Measurements from ENCODE around the gene C10orf71.

Gene C10orf71

DNA sequence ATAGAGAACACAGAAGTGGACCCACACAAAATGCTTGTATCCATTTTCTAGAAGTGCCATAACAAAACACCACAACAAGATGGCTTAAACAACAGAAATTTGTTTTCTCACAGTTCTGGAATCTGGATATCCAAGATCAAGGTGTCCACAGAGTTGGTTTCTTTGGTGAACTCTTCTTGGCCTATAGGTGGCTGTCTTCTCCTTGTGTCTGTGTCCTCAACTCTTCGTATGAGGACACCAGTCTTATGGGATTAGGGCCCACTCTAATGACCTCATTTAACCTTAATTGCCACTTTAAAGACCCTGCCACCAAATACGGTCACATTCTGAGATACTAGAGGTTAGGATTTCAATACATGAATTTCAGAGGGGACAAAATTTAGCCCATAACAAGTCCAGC is 30.8 kb upstream of the C10orf71 start:
- peaks cover 41% of the 10 kb centered on the region for H3K4me1 Mint-ChIP-seq (ENCODE audit: low read depth)
- H3K9me3 Mint-ChIP-seq: peaks cover 33% of the 10 kb centered on the region

DNA sequence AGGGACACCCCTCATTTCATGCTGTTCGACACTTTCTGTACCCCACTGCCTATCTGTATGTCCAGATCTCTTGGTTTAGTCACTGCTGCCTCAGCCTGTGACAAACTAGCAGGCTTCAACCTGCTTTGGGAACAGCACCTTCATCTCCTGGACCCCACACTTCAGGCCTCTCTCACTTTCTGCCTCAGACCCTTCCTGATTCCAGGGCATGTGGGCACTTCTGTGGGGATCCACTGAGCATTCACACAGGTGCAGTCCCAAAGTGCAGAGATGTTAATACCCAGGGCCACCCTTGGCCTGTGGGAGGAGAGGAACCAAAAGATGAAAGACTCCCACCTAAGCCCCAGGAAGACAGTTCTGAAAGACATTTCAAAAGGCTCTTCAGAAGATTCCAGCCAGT is 29.4 kb upstream of the C10orf71 start:
- H3K27ac Mint-ChIP-seq: no peak overlapping the region
- H3K4me3 Mint-ChIP-seq: no peak overlapping the region
- peaks cover 39% of the 10 kb centered on the region for H3K4me1 Mint-ChIP-seq (ENCODE audit: low read depth)
- intact Hi-C loops (cut with micrococcal nuclease): no loop called here
- H3K27me3 Mint-ChIP-seq: peaks cover 11% of the 10 kb centered on the region
- peaks cover 32% of the 10 kb centered on the region for H3K9me3 Mint-ChIP-seq
- peaks cover 22% of the 10 kb centered on the region for H3K36me3 Mint-ChIP-seq (ENCODE audit: low read depth)

More for the DNA sequence above, 30.8 kb upstream of the C10orf71 start:
- Mint-ChIP-seq H3K27ac (no peak overlapping the region), H3K4me3 (no peak overlapping the region), H3K36me3 (ENCODE audit: low read depth) (peaks cover 22% of the 10 kb centered on the region), H3K27me3 (peaks cover 11% of the 10 kb centered on the region)
- intact Hi-C loops (cut with micrococcal nuclease): no loop called here

DNA sequence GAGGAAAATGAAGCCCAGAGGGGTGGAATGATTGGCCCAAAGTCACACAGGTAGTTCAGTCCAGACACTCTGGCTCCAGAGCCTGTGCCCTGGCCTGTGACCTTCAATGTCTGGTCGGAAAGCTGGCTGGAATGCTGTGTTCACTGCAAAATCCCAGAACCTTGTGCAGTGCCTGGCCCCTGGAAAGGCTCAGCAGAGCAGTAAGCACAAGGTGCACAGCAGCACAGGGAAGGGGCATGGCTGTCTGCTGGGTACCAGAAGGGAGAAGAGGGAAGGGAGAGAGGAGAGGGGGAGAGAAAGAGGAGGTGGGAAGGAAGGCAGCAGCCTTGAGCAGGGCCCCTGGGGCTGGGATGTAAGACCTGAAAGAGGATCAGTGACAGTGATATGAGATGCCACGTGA is 28.4 kb upstream of the C10orf71 start:
- intact Hi-C loops (cut with micrococcal nuclease): no loop called here
- H3K27me3 Mint-ChIP-seq: peaks cover 11% of the 10 kb centered on the region
- H3K4me3 Mint-ChIP-seq: no peak overlapping the region
- peak overlapping the region; percentile 80 for H3K27ac Mint-ChIP-seq
- peaks cover 14% of the 10 kb centered on the region for H3K36me3 Mint-ChIP-seq (ENCODE audit: low read depth)
- peaks cover 22% of the 10 kb centered on the region for H3K9me3 Mint-ChIP-seq
- H3K4me1 Mint-ChIP-seq (ENCODE audit: low read depth): peaks cover 41% of the 10 kb centered on the region

DNA sequence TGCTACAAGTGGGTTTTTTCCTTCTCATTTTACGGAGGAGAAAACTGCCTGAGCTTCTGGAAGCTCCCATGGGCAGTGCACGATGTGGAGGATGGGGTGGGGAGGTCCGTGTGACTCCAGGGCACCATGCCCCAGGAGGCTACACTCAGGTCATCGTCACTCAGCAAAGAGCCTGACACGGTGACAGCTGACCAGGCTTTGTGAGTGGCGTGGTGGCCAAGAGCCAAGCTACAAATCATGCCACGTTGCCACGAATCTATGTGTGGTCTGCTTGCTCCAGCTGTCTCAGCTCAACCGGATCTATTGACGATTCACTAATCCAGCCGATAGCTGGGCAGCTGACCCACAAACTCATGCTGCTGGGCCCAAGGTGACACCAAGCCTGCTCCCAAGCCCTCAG is 27.6 kb upstream of the C10orf71 start:
- Mint-ChIP-seq H3K4me3 (no peak overlapping the region), H3K4me1 (ENCODE audit: low read depth) (peaks cover 48% of the 10 kb centered on the region), H3K27me3 (peaks cover 11% of the 10 kb centered on the region), H3K27ac (peak overlapping the region; percentile 80), H3K36me3 (ENCODE audit: low read depth) (peaks cover 6% of the 10 kb centered on the region), H3K9me3 (peaks cover 14% of the 10 kb centered on the region)
- intact Hi-C loops (cut with micrococcal nuclease): no loop called here

DNA sequence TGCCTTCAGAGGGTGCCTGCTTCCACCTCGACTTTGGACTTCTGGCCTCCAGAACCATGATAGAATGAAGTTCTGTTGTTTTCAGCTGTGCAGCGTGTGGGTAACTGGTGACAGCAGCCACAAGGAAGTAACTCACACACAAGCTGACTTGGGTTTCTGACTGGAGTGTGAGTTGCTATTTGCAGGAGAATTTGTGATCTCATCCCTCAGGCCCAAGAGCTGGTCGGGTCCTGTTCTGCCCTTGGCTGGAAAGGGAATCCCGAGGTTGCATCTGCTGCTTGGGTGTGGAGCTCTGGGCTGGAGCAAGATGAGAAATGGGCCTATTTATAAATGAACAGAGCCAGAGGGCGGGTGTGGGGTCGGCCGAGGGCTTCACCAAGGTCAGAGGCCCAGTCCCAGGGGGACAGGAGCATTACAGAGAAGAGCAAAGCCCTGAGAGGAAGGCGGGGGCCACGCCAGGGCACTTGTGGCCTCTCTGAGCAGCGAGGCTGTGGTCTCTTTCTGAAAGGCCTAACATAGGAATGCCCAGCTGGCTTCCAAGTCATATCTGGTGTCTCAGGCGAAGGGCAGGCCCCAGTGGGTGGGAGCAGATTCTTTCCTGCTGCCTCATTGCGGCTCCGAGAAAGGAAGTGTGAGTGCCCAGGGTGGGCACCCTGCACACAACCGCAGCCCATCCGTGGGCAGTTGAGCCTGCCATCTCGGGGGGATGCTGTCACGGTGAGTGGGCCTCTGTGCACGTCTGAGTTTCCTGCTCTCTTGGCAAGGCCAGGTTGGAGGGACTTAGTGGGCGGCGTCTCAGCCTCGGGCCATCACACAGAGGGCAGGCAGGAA is 26.5 kb upstream of the C10orf71 start:
- H3K36me3 Mint-ChIP-seq (ENCODE audit: low read depth): peaks cover under 1% of the 10 kb centered on the region
- peaks cover 60% of the 10 kb centered on the region for H3K4me1 Mint-ChIP-seq (ENCODE audit: low read depth)
- peak overlapping the region; percentile 44 for H3K4me3 Mint-ChIP-seq
- intact Hi-C loops (cut with micrococcal nuclease): no loop called here
- H3K27me3 Mint-ChIP-seq: peaks cover 11% of the 10 kb centered on the region
- peaks cover 5% of the 10 kb centered on the region for H3K9me3 Mint-ChIP-seq
- peak overlapping the region; percentile 95 for H3K27ac Mint-ChIP-seq

DNA sequence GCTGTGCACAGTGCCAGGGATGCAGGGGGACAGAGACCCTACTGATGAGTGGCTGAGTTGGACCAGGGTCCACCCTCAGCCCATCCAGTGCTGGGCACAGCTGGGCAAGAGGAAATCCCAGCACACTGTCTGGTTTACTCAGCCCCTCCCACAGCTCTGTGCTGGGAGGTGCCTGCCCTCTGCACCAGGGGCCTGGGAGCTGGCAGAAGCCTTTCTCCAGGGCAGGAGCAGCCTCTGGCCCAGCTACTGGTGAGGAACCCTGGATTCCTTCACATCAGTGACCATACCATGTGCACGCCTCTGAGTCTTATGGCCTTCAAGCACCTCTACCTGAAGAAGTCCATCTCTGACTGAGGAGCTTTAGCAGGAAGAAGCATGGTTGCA is 25.9 kb upstream of the C10orf71 start:
- H3K4me3 Mint-ChIP-seq: peak overlapping the region; percentile 44
- peaks cover 11% of the 10 kb centered on the region for H3K27me3 Mint-ChIP-seq
- intact Hi-C loops (cut with micrococcal nuclease): no loop called here
- no peaks in the 10 kb centered on the region for H3K9me3 Mint-ChIP-seq
- H3K36me3 Mint-ChIP-seq (ENCODE audit: low read depth): no peaks in the 10 kb centered on the region
- H3K27ac Mint-ChIP-seq: peak overlapping the region; percentile 95
- peaks cover 66% of the 10 kb centered on the region for H3K4me1 Mint-ChIP-seq (ENCODE audit: low read depth)

DNA sequence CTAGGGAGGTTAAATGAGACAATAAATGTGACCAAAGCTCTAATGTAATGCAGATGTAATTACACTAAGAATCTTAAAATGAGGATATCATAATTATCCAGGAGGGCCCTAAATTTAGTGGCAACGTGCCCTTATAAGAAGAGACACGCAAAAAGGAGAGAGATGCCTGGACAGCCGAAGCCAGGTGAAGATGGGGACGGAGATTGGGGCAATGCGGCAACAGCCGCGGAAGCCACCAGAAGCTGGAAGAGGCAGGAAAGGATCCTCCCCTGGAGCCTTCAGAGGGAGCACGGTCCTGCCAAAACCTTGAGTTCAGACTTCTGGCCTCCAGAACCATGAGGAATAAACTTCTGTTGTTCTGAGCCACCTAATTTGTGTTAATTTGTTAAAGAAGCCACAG is 25.3 kb upstream of the C10orf71 start:
- no peaks in the 10 kb centered on the region for H3K36me3 Mint-ChIP-seq (ENCODE audit: low read depth)
- peak overlapping the region; percentile 95 for H3K27ac Mint-ChIP-seq
- H3K4me3 Mint-ChIP-seq: no peak overlapping the region
- peaks cover 71% of the 10 kb centered on the region for H3K4me1 Mint-ChIP-seq (ENCODE audit: low read depth)
- H3K9me3 Mint-ChIP-seq: no peaks in the 10 kb centered on the region
- H3K27me3 Mint-ChIP-seq: peaks cover 11% of the 10 kb centered on the region
- intact Hi-C loops (cut with micrococcal nuclease): no loop called here

DNA sequence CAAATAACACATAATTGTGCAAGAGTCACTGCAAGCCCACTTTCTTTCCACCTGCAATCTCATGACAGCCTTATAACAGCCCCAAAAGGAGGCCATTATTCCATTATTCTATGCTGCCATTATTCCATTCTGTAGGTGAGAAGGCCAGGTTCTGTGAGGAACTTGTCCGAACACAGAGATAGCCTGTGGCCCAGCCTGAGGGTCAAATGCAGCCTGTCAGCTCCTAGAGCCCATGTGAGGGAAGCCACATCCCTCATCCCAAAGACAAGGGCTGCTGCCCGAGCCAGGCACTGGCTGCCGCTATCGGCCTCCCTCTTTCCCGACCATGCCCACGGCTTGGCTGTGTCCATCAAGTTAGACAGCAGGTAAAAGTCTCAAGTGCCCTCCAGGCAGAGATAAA is 24.1 kb upstream of the C10orf71 start:
- no peaks in the 10 kb centered on the region for H3K36me3 Mint-ChIP-seq (ENCODE audit: low read depth)
- H3K4me3 Mint-ChIP-seq: no peak overlapping the region
- peaks cover 10% of the 10 kb centered on the region for H3K27me3 Mint-ChIP-seq
- no peaks in the 10 kb centered on the region for H3K9me3 Mint-ChIP-seq
- peaks cover 81% of the 10 kb centered on the region for H3K4me1 Mint-ChIP-seq (ENCODE audit: low read depth)
- intact Hi-C loops (cut with micrococcal nuclease): no loop called here
- no peak overlapping the region for H3K27ac Mint-ChIP-seq

DNA sequence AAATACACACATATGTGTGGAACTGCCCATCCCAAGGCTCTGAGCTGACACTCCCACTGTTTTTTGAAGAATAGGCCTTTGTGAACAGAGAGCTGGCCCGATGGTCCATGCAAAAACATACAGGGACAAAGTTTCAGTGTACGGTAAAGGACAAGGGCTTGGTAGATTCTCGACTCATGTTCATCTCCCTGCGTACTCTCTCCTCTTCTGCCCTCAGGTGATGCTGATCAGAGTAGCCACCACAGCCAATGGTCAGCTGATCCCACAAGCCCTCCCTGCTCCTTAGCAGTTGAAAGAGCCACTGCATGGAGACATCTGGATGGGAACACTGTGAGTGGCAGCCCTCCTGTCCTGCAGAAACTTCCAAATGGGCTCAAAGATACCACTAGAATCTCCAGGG is 23.1 kb upstream of the C10orf71 start:
- peaks cover 79% of the 10 kb centered on the region for H3K4me1 Mint-ChIP-seq (ENCODE audit: low read depth)
- H3K27ac Mint-ChIP-seq: no peak overlapping the region
- H3K9me3 Mint-ChIP-seq: no peaks in the 10 kb centered on the region
- no peaks in the 10 kb centered on the region for H3K36me3 Mint-ChIP-seq (ENCODE audit: low read depth)
- intact Hi-C loops (cut with micrococcal nuclease): no loop called here
- peaks cover 1% of the 10 kb centered on the region for H3K27me3 Mint-ChIP-seq
- H3K4me3 Mint-ChIP-seq: no peak overlapping the region

DNA sequence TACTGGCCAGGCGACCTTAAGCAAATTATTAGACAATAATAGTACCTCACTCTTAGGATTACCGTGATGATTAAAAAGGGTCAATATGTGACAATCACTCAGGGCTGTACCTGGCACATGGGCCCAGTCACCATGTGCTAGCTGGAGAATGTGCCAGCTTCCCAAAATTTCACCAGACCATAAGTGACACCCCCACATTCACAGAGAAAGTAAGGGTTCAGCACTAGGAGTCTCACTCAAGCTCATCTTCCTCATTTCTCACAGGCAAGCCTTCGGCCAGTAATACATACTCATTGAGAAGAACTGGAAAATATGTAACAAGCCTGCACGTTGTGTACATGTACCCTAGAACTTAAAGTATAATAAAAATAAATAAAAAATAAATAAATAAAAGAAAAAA is 22.4 kb upstream of the C10orf71 start:
- intact Hi-C loops (cut with micrococcal nuclease): no loop called here
- Mint-ChIP-seq H3K4me1 (ENCODE audit: low read depth) (peaks cover 79% of the 10 kb centered on the region), H3K4me3 (no peak overlapping the region), H3K27ac (no peak overlapping the region), H3K9me3 (no peaks in the 10 kb centered on the region), H3K27me3 (no peaks in the 10 kb centered on the region), H3K36me3 (ENCODE audit: low read depth) (no peaks in the 10 kb centered on the region)

DNA sequence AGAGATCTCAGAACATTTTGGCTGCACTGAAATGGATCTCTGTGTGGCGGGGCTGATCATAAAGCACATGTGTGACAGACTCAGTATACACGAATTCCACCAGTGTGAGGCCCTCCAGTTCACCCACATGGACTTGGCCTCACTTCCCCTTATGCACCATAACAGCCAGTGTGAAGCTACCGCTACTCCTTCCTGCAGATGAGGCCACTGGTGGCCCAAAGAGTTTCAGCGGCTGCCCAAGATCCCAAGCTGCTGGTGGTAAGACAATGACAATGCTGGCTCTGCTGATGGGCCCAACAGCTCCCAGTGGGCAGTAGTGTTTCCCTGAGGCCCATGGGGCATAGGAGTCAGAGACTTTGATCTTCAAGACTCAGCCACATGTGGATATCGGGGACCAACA is 21.0 kb upstream of the C10orf71 start:
- Mint-ChIP-seq H3K27me3 (no peaks in the 10 kb centered on the region), H3K27ac (no peak overlapping the region), H3K4me1 (ENCODE audit: low read depth) (peaks cover 79% of the 10 kb centered on the region), H3K4me3 (no peak overlapping the region), H3K9me3 (no peaks in the 10 kb centered on the region), H3K36me3 (ENCODE audit: low read depth) (no peaks in the 10 kb centered on the region)
- intact Hi-C loops (cut with micrococcal nuclease): no loop called here

DNA sequence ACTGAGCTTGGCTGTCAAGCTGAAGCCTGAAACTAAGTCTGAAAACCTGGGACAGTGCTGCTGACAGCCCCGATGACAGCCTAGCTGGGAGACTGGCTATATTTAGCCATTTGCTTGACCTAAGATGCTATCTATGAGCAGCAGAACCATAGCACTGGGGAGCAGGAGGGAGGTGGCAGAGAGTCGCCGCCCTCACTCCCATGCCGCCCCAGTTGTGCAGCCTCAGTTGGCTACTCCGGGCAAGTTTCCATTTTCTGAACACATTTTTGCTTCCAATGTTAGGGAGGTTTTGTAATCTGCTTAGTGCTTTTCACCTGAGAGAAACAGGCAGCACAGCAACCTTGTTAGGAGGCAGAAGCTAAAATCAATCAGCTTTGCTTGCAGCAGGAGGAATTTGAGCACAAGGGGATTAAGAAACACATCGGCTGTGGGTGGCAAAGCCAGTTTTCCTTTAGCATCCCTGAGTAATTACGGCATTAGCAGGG is 20.4 kb upstream of the C10orf71 start:
- Mint-ChIP-seq H3K9me3 (no peaks in the 10 kb centered on the region), H3K36me3 (ENCODE audit: low read depth) (no peaks in the 10 kb centered on the region), H3K4me3 (no peak overlapping the region), H3K27ac (no peak overlapping the region), H3K4me1 (ENCODE audit: low read depth) (peaks cover 79% of the 10 kb centered on the region), H3K27me3 (no peaks in the 10 kb centered on the region)
- intact Hi-C loops (cut with micrococcal nuclease): no loop called here

DNA sequence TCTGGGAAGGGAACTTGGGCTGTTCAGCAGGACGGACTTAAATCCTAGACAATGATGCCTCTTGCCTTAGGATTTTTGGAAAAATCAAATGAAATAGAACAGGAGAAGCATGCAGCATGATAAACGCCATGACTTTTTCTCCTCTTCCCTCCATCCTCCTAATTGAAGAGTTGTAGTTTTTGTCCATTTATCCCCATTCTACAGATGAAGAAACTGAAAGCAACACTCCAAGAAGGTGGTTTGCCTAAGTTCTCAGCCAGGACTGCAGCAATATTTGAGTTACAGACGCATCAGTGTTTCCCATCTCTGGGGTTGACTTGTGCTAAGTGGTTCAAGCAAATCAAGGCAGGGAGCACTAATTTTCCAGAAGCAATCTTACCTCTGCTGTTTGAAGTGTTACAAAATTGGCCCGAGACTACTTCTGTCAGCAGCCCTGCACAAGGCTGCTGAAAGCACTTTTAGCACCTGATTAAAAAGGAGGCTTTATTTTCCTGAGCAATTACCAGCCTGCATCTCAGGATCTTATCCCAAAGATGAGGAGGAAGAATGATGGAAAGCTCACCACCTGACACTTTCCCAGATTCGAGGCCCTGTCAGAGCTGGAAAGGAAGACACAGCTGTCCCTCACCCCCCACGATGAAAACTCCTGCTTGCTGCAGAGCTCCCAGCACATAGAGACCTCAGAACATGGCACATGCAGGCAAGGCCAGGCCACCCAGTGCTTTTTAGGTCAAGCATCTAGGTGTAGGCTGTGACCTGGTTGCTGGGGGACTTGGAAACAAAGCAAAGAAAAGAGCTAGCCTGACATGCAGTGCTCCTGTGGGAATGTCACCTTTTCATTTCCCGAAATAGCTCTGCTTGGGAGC is 19.7 kb upstream of the C10orf71 start:
- Mint-ChIP-seq H3K27ac (peak overlapping the region; percentile 3), H3K4me3 (no peak overlapping the region), H3K36me3 (ENCODE audit: low read depth) (no peaks in the 10 kb centered on the region), H3K27me3 (no peaks in the 10 kb centered on the region), H3K9me3 (no peaks in the 10 kb centered on the region), H3K4me1 (ENCODE audit: low read depth) (peaks cover 80% of the 10 kb centered on the region)
- intact Hi-C loops (cut with micrococcal nuclease): no loop called here

DNA sequence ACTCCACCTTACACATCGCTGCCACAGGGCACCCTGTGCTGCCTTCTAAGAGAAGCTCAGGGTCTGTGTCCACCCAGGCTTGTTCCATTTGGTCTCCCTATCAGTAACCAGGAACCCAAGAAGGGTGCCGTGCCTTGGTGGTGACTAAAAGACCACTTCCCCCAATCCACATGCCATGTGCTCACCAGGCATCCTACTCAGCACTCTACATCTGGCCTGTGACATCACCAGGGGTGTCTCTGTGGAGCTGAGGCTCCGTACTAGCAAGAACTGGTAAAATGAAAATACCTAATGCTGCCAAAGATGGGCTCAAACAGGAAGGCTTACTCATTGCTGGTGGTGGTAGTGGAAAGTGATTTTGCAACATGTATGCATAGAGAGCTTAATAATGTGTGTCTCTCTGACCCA is 19.0 kb upstream of the C10orf71 start:
- H3K4me1 Mint-ChIP-seq (ENCODE audit: low read depth): peaks cover 87% of the 10 kb centered on the region
- peak overlapping the region; percentile 3 for H3K27ac Mint-ChIP-seq
- H3K27me3 Mint-ChIP-seq: no peaks in the 10 kb centered on the region
- intact Hi-C loops (cut with micrococcal nuclease): loop anchor here (5.0 kb wide), 1 partner anchor 93 kb away; the partner anchor contains the start of gene TMEM273
- peaks cover 5% of the 10 kb centered on the region for H3K9me3 Mint-ChIP-seq
- H3K4me3 Mint-ChIP-seq: no peak overlapping the region
- H3K36me3 Mint-ChIP-seq (ENCODE audit: low read depth): no peaks in the 10 kb centered on the region

All from dendritic cell treated with granulocyte-macrophage colony-stimulating factor and Interleukin-4, amounts not matched to agents 40 ng/mL and 50 ng/mL, for 4 days (primary cell).